Measurements from ENCODE around the gene SPATS2. TPM values are rescaled to one million over a fixed set of nuclear protein-coding genes. Genes with fewer than 3 reads are reported as not detected.
A peak's percentile ranks its signal among the peaks of the same experiment; 100 is the strongest.

Gene SPATS2
- total RNA-seq, 1 donor from 2014 or later = 69.0 TPM

- peaks cover 5% of the 10 kb centered on the region for H3K9me3 Mint-ChIP-seq
- no peak overlapping the region for H3K27ac Mint-ChIP-seq
- peaks cover 14% of the 10 kb centered on the region for H3K4me1 Mint-ChIP-seq
- no peak for DNase-seq (ENCODE audit: low spot score in 2 of 2, unreplicated experiment in 2 of 2)
- H3K27me3 Mint-ChIP-seq (ENCODE audit: low read depth) = no peaks in the 10 kb centered on the region
- TF ChIP-seq, protein P1, sequence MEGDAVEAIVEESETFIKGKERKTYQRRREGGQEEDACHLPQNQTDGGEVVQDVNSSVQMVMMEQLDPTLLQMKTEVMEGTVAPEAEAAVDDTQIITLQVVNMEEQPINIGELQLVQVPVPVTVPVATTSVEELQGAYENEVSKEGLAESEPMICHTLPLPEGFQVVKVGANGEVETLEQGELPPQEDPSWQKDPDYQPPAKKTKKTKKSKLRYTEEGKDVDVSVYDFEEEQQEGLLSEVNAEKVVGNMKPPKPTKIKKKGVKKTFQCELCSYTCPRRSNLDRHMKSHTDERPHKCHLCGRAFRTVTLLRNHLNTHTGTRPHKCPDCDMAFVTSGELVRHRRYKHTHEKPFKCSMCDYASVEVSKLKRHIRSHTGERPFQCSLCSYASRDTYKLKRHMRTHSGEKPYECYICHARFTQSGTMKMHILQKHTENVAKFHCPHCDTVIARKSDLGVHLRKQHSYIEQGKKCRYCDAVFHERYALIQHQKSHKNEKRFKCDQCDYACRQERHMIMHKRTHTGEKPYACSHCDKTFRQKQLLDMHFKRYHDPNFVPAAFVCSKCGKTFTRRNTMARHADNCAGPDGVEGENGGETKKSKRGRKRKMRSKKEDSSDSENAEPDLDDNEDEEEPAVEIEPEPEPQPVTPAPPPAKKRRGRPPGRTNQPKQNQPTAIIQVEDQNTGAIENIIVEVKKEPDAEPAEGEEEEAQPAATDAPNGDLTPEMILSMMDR (IDR thresholded peaks at IDR 0.05; ENCODE audit: unreplicated experiment) = no peak
- H3K36me3 Mint-ChIP-seq = peaks cover 21% of the 10 kb centered on the region
- H3K4me3 Mint-ChIP-seq = no peak overlapping the region
Observed at GRCh38 chr12:49465132-49465531, 97.9 kb downstream of the SPATS2 start.

DNA sequence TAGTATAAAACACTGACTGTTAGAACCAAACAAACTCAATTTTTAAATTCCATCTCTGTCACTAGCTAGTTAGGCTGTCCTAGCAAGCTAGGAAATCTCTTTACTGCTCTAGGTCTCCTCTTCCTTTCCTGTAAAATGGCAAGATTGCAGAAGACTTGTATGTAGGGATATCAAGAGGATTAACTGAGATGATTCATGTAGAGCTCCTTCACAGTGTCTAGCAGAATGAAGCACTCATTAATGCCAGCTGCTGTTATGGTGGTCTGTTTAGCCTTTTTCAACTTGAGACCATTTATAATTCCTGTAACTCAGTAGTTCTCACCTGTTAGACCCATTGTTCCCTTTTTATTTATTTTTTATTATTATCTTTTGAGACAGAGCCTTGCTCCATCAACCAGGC, 103.7 kb downstream of the SPATS2 start:
- DNase-seq (ENCODE audit: low spot score in 2 of 2, unreplicated experiment in 2 of 2) = no peak

GRCh38 chr12:49471557-49471956, 104.3 kb downstream of the SPATS2 start:
- no peak overlapping the region for H3K27ac Mint-ChIP-seq
- no peaks in the 10 kb centered on the region for H3K27me3 Mint-ChIP-seq (ENCODE audit: low read depth)
- H3K4me1 Mint-ChIP-seq = peaks cover 1% of the 10 kb centered on the region
- H3K4me3 Mint-ChIP-seq = no peak overlapping the region
- DNase-seq (ENCODE audit: low spot score in 2 of 2, unreplicated experiment in 2 of 2) = no peak
- no peaks in the 10 kb centered on the region for H3K9me3 Mint-ChIP-seq
- peaks cover 10% of the 10 kb centered on the region for H3K36me3 Mint-ChIP-seq
- TF ChIP-seq, protein P1 (IDR thresholded peaks at IDR 0.05; ENCODE audit: unreplicated experiment) = no peak

More for the DNA sequence above, 103.7 kb downstream of the SPATS2 start:
- H3K9me3 Mint-ChIP-seq = no peaks in the 10 kb centered on the region
- peaks cover 8% of the 10 kb centered on the region for H3K36me3 Mint-ChIP-seq
- peaks cover 1% of the 10 kb centered on the region for H3K4me1 Mint-ChIP-seq
- TF ChIP-seq, protein P1 (IDR thresholded peaks at IDR 0.05; ENCODE audit: unreplicated experiment) = no peak
- H3K27ac Mint-ChIP-seq = peak overlapping the region; percentile 14
- no peak overlapping the region for H3K4me3 Mint-ChIP-seq
- H3K27me3 Mint-ChIP-seq (ENCODE audit: low read depth) = no peaks in the 10 kb centered on the region

GRCh38 chr12:49476091-49476490, 108.8 kb downstream of the SPATS2 start:
- no peak overlapping the region for H3K27ac Mint-ChIP-seq
- TF ChIP-seq, protein P1 (IDR thresholded peaks at IDR 0.05; ENCODE audit: unreplicated experiment) = no peak
- H3K4me1 Mint-ChIP-seq = peaks cover 17% of the 10 kb centered on the region
- no peaks in the 10 kb centered on the region for H3K9me3 Mint-ChIP-seq
- no peak overlapping the region for H3K4me3 Mint-ChIP-seq
- H3K27me3 Mint-ChIP-seq (ENCODE audit: low read depth) = no peaks in the 10 kb centered on the region
- H3K36me3 Mint-ChIP-seq = peaks cover 10% of the 10 kb centered on the region
- no peak for DNase-seq (ENCODE audit: low spot score in 2 of 2, unreplicated experiment in 2 of 2)

GRCh38 chr12:49478949-49479664, 111.8 kb downstream of the SPATS2 start:
- H3K9me3 Mint-ChIP-seq = no peaks in the 10 kb centered on the region
- H3K27ac Mint-ChIP-seq = peak overlapping the region; percentile 75
- no peak overlapping the region for H3K4me3 Mint-ChIP-seq
- no peaks in the 10 kb centered on the region for H3K27me3 Mint-ChIP-seq (ENCODE audit: low read depth)
- H3K4me1 Mint-ChIP-seq = peaks cover 40% of the 10 kb centered on the region
- TF ChIP-seq, protein P1 (IDR thresholded peaks at IDR 0.05; ENCODE audit: unreplicated experiment) = no peak
- peaks cover 10% of the 10 kb centered on the region for H3K36me3 Mint-ChIP-seq
- DNase-seq (ENCODE audit: low spot score in 2 of 2, unreplicated experiment in 2 of 2) = no peak

Measured in mesothelial cell of epicardium (in vitro differentiated cells).